H1 (cell line): ENCODE results near the gene TBC1D9. TPM values are rescaled to one million over a fixed set of nuclear protein-coding genes. Genes with fewer than 3 reads are reported as not detected.

Source experiments
- CTCF ChIA-PET: fragments of 300-600 bp; sonication (Branson Sonifier 250); formaldehyde crosslinking; loops from one replicate; lab custom pipeline; 2021; ENCODE audit not compliant: partially characterized antibody; lab: Charles Lee
- POLR2A ChIA-PET: fragments of 300-600 bp; sonication (Branson Sonifier 250); formaldehyde crosslinking; loops from one replicate; lab custom pipeline; 2021; ENCODE audit warnings: inconsistent platforms; ENCODE audit not compliant: partially characterized antibody; lab: Charles Lee
- DNase-seq, 2 experiments: peaks; one replicate each; pipeline versions ENCODE4 v3.0.0 to v3.0.0-alpha.2; 2010 to 2022; ENCODE audit warnings: low spot score in 2 of 2, low read depth in 1 of 2, mixed read lengths in 1 of 2
- FAIRE-seq: peaks from 2 replicates; lab custom pipeline; 2011; peaks lifted over from hg19 to GRCh38; lab: Jason Lieb, UNC
- H2AFZ ChIP-seq: 2 replicates; pipeline ENCODE4 v1.8.1; 2012; ENCODE audit warnings: low read length, inconsistent platforms
- H2AK5ac ChIP-seq: 2 replicates; pipeline ENCODE4 v1.6.1; 2013; ENCODE audit warnings: low read depth, low read length
- H2BK120ac ChIP-seq: replicated peaks from 2 replicates; pipeline ENCODE3; 2013; ENCODE audit warnings: low read depth, low read length, inconsistent platforms
- H2BK12ac ChIP-seq: 2 replicates; pipeline ENCODE4 v1.6.1; 2013; ENCODE audit warnings: low read depth, low read length
- H2BK15ac ChIP-seq: 2 replicates; pipeline ENCODE4 v1.6.1; 2013; ENCODE audit warnings: low read length
- H2BK20ac ChIP-seq: 2 replicates; pipeline ENCODE4 v1.6.1; 2013; ENCODE audit warnings: low read length
- H2BK5ac ChIP-seq: 2 replicates; pipeline ENCODE4 v1.6.1; 2013; ENCODE audit warnings: low read depth, low read length
- H3K14ac ChIP-seq: 2 replicates; pipeline ENCODE4 v1.6.1; 2013; ENCODE audit warnings: inconsistent platforms; ENCODE audit not compliant: insufficient read length
- H3K18ac ChIP-seq: 2 replicates; pipeline ENCODE4 v1.6.1; 2013; ENCODE audit warnings: low read length; ENCODE audit errors: extremely low read depth
- H3K23ac ChIP-seq: 2 replicates; pipeline ENCODE4 v1.6.1; 2013; ENCODE audit warnings: inconsistent platforms; ENCODE audit not compliant: insufficient read length
- H3K23me2 ChIP-seq: 2 replicates; pipeline ENCODE4 v1.6.1; 2013; ENCODE audit warnings: low read depth, low read length
- H3K27ac ChIP-seq: 2 replicates; pipeline ENCODE4 v1.6.1; 2011; ENCODE audit warnings: low read depth, low read length, inconsistent platforms
- H3K27me3 ChIP-seq, 4 experiments: replicated peaks in 1 of 4; 1 replicate in 1 of 4; 2 replicates in 3 of 4; pipeline versions ENCODE4 v1.6.1 to v1.8.1; 2011 to 2013; ENCODE audit warnings: low read length in 3 of 4, mild to moderate bottlenecking in 3 of 4, inconsistent platforms in 2 of 4, mixed read lengths in 2 of 4, moderate library complexity in 1 of 4; ENCODE audit not compliant: control insufficient read depth in 3 of 4, insufficient read depth in 3 of 4; ENCODE audit errors: extremely low read depth in 1 of 4
- H3K36me3 ChIP-seq, 4 experiments: 2 replicates each; pipeline versions ENCODE4 v1.6.1 to v1.8.1; 2011 to 2013; ENCODE audit warnings: mild to moderate bottlenecking in 4 of 4, low read length in 3 of 4, moderate library complexity in 2 of 4, control low read depth in 1 of 4, inconsistent platforms in 1 of 4; ENCODE audit not compliant: insufficient read depth in 4 of 4, control insufficient read depth in 2 of 4
- H3K4ac ChIP-seq: replicated peaks from 2 replicates; pipeline ENCODE3; 2013; ENCODE audit warnings: low read length, low read depth, mixed read lengths, inconsistent platforms; ENCODE audit not compliant: insufficient read length
- H3K4me1 ChIP-seq, 4 experiments: replicated peaks in 1 of 4; 1 replicate in 1 of 4; 2 replicates in 3 of 4; pipeline versions ENCODE4 v1.6.1 to v1.8.1; 2011 to 2013; ENCODE audit warnings: low read length in 3 of 4, inconsistent platforms in 2 of 4, mixed read lengths in 1 of 4; ENCODE audit not compliant: insufficient read depth in 4 of 4, control insufficient read depth in 3 of 4
- H3K4me2 ChIP-seq, 2 experiments: 2 replicates each; pipeline versions ENCODE4 v1.6.1 to v1.8.1; 2011 to 2013; ENCODE audit warnings: low read depth in 2 of 2, low read length in 2 of 2, control low read depth in 1 of 2, inconsistent platforms in 1 of 2, mild to moderate bottlenecking in 1 of 2; ENCODE audit not compliant: insufficient read depth in 1 of 2
- H3K4me3 ChIP-seq, 4 experiments: fragments of 200-600, 300-600 bp in 1 of 4; sonication (generic), shearing (Covaris generic), sonication (Bioruptor Twin) in 1 of 4; 2 replicates each; pipeline versions ENCODE4 v1.5.1 to v1.8.1; 2011 to 2016; ENCODE audit warnings: low read length in 4 of 4, low read depth in 3 of 4, control low read depth in 2 of 4, inconsistent platforms in 2 of 4, mild to moderate bottlenecking in 2 of 4, mixed read lengths in 1 of 4, moderate library complexity in 1 of 4; ENCODE audit not compliant: insufficient read depth in 2 of 4; ENCODE audit errors: extremely low read depth in 1 of 4
- H3K56ac ChIP-seq: replicated peaks from 2 replicates; pipeline ENCODE3; 2013; ENCODE audit warnings: low read depth, mild to moderate bottlenecking, mixed read lengths, low read length, inconsistent platforms; ENCODE audit not compliant: insufficient read length
- H3K79me1 ChIP-seq: 2 replicates; pipeline ENCODE4 v1.6.1; 2013; ENCODE audit warnings: low read depth, low read length, control low read depth
- H3K79me2 ChIP-seq, 2 experiments: 2 replicates each; pipeline versions ENCODE4 v1.6.1 to v1.8.1; 2012 to 2013; ENCODE audit warnings: low read length in 2 of 2, mild to moderate bottlenecking in 2 of 2, inconsistent platforms in 1 of 2; ENCODE audit not compliant: insufficient read depth in 2 of 2, control insufficient read depth in 1 of 2
- H3K9ac ChIP-seq, 4 experiments: replicated peaks in 1 of 4; 1 replicate in 1 of 4; 2 replicates in 3 of 4; pipeline versions ENCODE4 v1.6.1 to v1.8.1; 2011 to 2013; ENCODE audit warnings: low read depth in 3 of 4, low read length in 3 of 4, control low read depth in 2 of 4, mild to moderate bottlenecking in 2 of 4, moderate library complexity in 2 of 4, inconsistent platforms in 1 of 4; ENCODE audit errors: extremely low read depth in 1 of 4
- H3K9me3 ChIP-seq, 2 experiments: 2 replicates each; pipeline versions ENCODE4 v1.6.1 to v1.8.1; 2012 to 2013; ENCODE audit warnings: mild to moderate bottlenecking in 2 of 2, moderate library complexity in 2 of 2, control low read depth in 1 of 2, inconsistent platforms in 1 of 2, low read depth in 1 of 2, low read length in 1 of 2, mixed read lengths in 1 of 2; ENCODE audit not compliant: insufficient read depth in 2 of 2
- H4K20me1 ChIP-seq, 2 experiments: replicated peaks in 1 of 2; 2 replicates each; pipeline versions ENCODE3 to v1.8.1; 2011 to 2013; ENCODE audit warnings: inconsistent platforms in 2 of 2, low read length in 2 of 2, mild to moderate bottlenecking in 1 of 2; ENCODE audit not compliant: insufficient read depth in 2 of 2, control insufficient read depth in 1 of 2
- H4K5ac ChIP-seq: 2 replicates; pipeline ENCODE4 v1.6.1; 2013; ENCODE audit warnings: low read length, low read depth, mixed read lengths, inconsistent platforms; ENCODE audit not compliant: insufficient read length
- H4K8ac ChIP-seq: 2 replicates; pipeline ENCODE4 v1.8.0; 2013; ENCODE audit warnings: mild to moderate bottlenecking, moderate library complexity, low read length, inconsistent platforms; ENCODE audit not compliant: insufficient read depth; ENCODE audit errors: extremely low read depth
- H4K91ac ChIP-seq: replicated peaks from 2 replicates; pipeline ENCODE3; 2013; ENCODE audit warnings: low read length, mixed read lengths, inconsistent platforms; ENCODE audit not compliant: insufficient read length
- BACH1 ChIP-seq: IDR thresholded peaks from 2 replicates; pipeline ENCODE4 v1.6.1; 2012; ENCODE audit warnings: low read length, improper control_type of control experiment
- EP300 ChIP-seq, 2 experiments: IDR thresholded peaks; 1 replicate in 1 of 2; 2 replicates in 1 of 2; pipeline ENCODE4 v1.6.1; 2011 to 2012; ENCODE audit warnings: low read depth in 2 of 2, low read length in 2 of 2, mild to moderate bottlenecking in 2 of 2, borderline replicate concordance in 1 of 2, inconsistent platforms in 1 of 2, moderate library complexity in 1 of 2
- EZH2 ChIP-seq: fragments of 200-600 bp; sonication (generic); IDR thresholded peaks from 2 replicates; pipeline ENCODE4 v1.7.1; 2012; ENCODE audit warnings: low read depth, mild to moderate bottlenecking, moderate library complexity, low read length, inconsistent platforms; ENCODE audit not compliant: severe bottlenecking
- HDAC6 ChIP-seq: IDR thresholded peaks from one replicate; pipeline ENCODE4 v1.7.1; 2012; ENCODE audit warnings: low read depth, mild to moderate bottlenecking, inconsistent platforms, low read length, moderate library complexity
- KDM5A ChIP-seq: fragments of 200-600 bp; IDR thresholded peaks from 2 replicates; pipeline ENCODE4 v1.7.1; 2012; ENCODE audit warnings: mild to moderate bottlenecking, low read length, inconsistent platforms, mixed read lengths
- POLR2AphosphoS5 ChIP-seq: IDR thresholded peaks from 2 replicates; pipeline ENCODE4 v1.6.1; 2011; ENCODE audit warnings: low read depth, low read length
- RBBP5 ChIP-seq: IDR thresholded peaks from 2 replicates; pipeline ENCODE4 v1.7.1; 2012; ENCODE audit warnings: low read depth, mild to moderate bottlenecking, inconsistent platforms, low read length, moderate library complexity, borderline replicate concordance
- RXRA ChIP-seq: IDR thresholded peaks from 2 replicates; pipeline ENCODE4 v1.6.1; 2011; ENCODE audit warnings: low read depth, mild to moderate bottlenecking, low read length, moderate library complexity; ENCODE audit not compliant: insufficient read depth
- SAP30 ChIP-seq: fragments of 300-600 bp; sonication (generic); IDR thresholded peaks from 2 replicates; pipeline ENCODE4 v1.7.1; 2012; ENCODE audit warnings: low read length, moderate library complexity, mild to moderate bottlenecking, inconsistent platforms; ENCODE audit not compliant: insufficient read depth, insufficient replicate concordance
- SRF ChIP-seq: IDR thresholded peaks from 2 replicates; pipeline ENCODE4 v1.6.1; 2011; ENCODE audit warnings: mild to moderate bottlenecking, low read depth, low read length, moderate library complexity
- TCF12 ChIP-seq: IDR thresholded peaks from 2 replicates; pipeline ENCODE4 v1.6.1; 2011; ENCODE audit warnings: low read depth, mild to moderate bottlenecking, low read length
- TEAD4 ChIP-seq: IDR thresholded peaks from 2 replicates; pipeline ENCODE4 v1.6.1; 2012; ENCODE audit warnings: low read depth, low read length, inconsistent platforms, mixed read lengths
- WGBS, 2 experiments: shearing (Covaris generic) in 1 of 2; methylation state at CpG; one replicate each; pipeline versions ENCODE4 v1.1.6 to v1.1.7; 2013 to 2015; ENCODE audit warnings: low lambda C conversion rate in 2 of 2, mixed read lengths in 2 of 2, inconsistent platforms in 1 of 2, low coverage in 1 of 2, missing lambda C conversion rate in 1 of 2; ENCODE audit not compliant: insufficient replicate concordance in 2 of 2, insufficient coverage in 1 of 2, insufficient read length in 1 of 2; ENCODE audit errors: extremely low coverage in 1 of 2, missing lambda C conversion rate in 1 of 2; 5-methylcytosine and 5-hydroxymethylcytosine counted together
- polyA plus RNA-seq, 7 experiments: library from polyadenylated mRNA; depleted of rRNA in 3 of 7; stranded (reverse) in 5 of 7; unstranded in 2 of 7; fragments of >200 nt in 5 of 7; fragments of 200-250 nt in 2 of 7; gene quantifications; 1 replicate in 5 of 7; 2 replicates in 1 of 7; 4 replicates in 1 of 7; pipeline versions ENCODE4 v1.2.1 to v1.2.3, GENCODE V29; 2011 to 2013; ENCODE audit warnings: missing spikeins in 2 of 7, mixed read lengths in 2 of 7
- total RNA-seq: library from RNA; stranded (reverse); fragmentation: NEBNext Ultra II Directional; extraction: Animal tissue kit (Norgen Biotek cat#: 25700); gene quantifications from 2 replicates; pipeline ENCODE4 v1.2.1, GENCODE V29; 2021
- TF ChIP-seq, protein P1 (sequence below): IDR thresholded peaks from 2 replicates; pipeline ENCODE4 v1.6.1; 2012; ENCODE audit warnings: inconsistent platforms
- TF ChIP-seq, protein P2 (sequence below): IDR thresholded peaks from 2 replicates; pipeline ENCODE4 v1.6.1; 2012; ENCODE audit warnings: inconsistent platforms

The TBC1D9 gene
- total and polyA plus RNA-seq, 2 of the 8 experiments (the other 6 are each of a cell fraction or from before 2014, with no cell fraction given): 0.94 to 1.0 TPM

DNA sequence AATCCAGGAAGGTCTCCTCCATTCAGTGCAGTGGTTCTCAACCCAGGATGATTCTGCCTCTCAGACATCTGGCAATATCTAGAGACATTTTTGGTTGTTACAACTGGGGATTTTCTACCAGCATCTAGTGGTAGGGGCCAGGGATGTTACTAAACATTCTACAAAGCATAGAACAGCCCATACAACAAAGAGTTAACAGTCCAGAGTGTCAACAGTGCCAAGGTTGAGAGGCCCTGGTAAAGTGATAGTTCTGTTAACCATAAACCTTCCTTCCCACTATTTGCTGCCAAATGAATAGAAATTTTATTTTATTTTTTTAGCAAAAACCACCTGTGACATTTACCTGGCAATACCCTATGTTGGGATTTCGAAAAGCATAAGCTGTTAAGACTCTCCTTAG lies 94.6 kb downstream of the TBC1D9 start:
- Histone ChIP-seq H3K14ac (no peak overlapping the region), H3K27ac (no peak overlapping the region), H3K56ac (no peak overlapping the region), H3K27me3 (no peaks in the 10 kb centered on the region), H3K4me3 (no peak overlapping the region), H3K4ac (no peak overlapping the region), H2BK12ac (no peak overlapping the region), H2BK20ac (no peak overlapping the region), H3K79me2 (no peaks in the 10 kb centered on the region), H3K4me1 (no peaks in the 10 kb centered on the region), H3K23me2 (no peaks in the 10 kb centered on the region), H2BK120ac (no peak overlapping the region), H4K5ac (no peak overlapping the region), H2BK15ac (no peak overlapping the region), H3K18ac (no peak overlapping the region), H3K9ac (no peak overlapping the region), H3K79me1 (no peaks in the 10 kb centered on the region), H4K20me1 (no peaks in the 10 kb centered on the region), H4K91ac (no peak overlapping the region), H2AFZ (no peak overlapping the region), H4K8ac (no peak overlapping the region), H3K23ac (no peak overlapping the region), H2BK5ac (no peak overlapping the region), H2AK5ac (no peak overlapping the region), H3K9me3 (no peaks in the 10 kb centered on the region), H3K36me3 (no peaks in the 10 kb centered on the region), H3K4me2 (no peak overlapping the region)
- WGBS, 2 experiments: 88% methylated on average over 1 of the region's 1 CpG; no CpG with 5 or more reads in 1 of the 2 experiments
- POLR2A ChIA-PET: no interaction called here
- no peak for FAIRE-seq
- DNase-seq: no peak
- CTCF ChIA-PET: interaction anchor here (0.7 to 1.2 kb wide), 3 partner anchors 19 to 152 kb away, joined by 3 to 4 read pairs (median 3); no protein-coding TSS in a partner anchor
- TF ChIP-seq, protein P1, sequence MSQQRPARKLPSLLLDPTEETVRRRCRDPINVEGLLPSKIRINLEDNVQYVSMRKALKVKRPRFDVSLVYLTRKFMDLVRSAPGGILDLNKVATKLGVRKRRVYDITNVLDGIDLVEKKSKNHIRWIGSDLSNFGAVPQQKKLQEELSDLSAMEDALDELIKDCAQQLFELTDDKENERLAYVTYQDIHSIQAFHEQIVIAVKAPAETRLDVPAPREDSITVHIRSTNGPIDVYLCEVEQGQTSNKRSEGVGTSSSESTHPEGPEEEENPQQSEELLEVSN: no peak
- no peak for TF ChIP-seq RBBP5
- TF ChIP-seq KDM5A: no peak
- TF ChIP-seq EP300 (IDR thresholded peaks at IDR 0.05; ENCODE audit: borderline replicate concordance in 1 of 2, low read depth in 2 of 2, low read length in 2 of 2): no peak
- no peak for TF ChIP-seq BACH1
- no peak for TF ChIP-seq TEAD4
- no peak for TF ChIP-seq HDAC6
- TF ChIP-seq TCF12: no peak
- TF ChIP-seq EZH2: no peak
- TF ChIP-seq POLR2AphosphoS5: no peak
- TF ChIP-seq, protein P2, sequence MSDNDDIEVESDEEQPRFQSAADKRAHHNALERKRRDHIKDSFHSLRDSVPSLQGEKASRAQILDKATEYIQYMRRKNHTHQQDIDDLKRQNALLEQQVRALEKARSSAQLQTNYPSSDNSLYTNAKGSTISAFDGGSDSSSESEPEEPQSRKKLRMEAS: no peak
- TF ChIP-seq RXRA: no peak
- no peak for TF ChIP-seq SRF
- TF ChIP-seq SAP30: no peak
